GM21576 (cell line): ENCODE data around the gene FKBP3.
"Not testable (repeated sequence)": the region's sequence is repeated elsewhere in the genome, so short reads cannot be mapped to it uniquely, and the experiment has no call there.

Experiments used
- ATAC-seq: cut with Tn5 transposase; IDR thresholded peaks from one replicate; pipeline ENCODE4 v1.9.1; 2021; ENCODE audit warnings: mild to moderate bottlenecking, moderate library complexity; ENCODE audit not compliant: unreplicated experiment

FKBP3 gene

GRCh38 chr14:45114327-45114726 is 20.0 kb downstream of the FKBP3 start:
- no peak for ATAC-seq

- no peak for ATAC-seq
Observed at GRCh38 chr14:45112896-45113781, 21.1 kb downstream of the FKBP3 start.

- ATAC-seq: no peak
Observed at GRCh38 chr14:45104561-45104960, 29.7 kb downstream of the FKBP3 start.

DNA sequence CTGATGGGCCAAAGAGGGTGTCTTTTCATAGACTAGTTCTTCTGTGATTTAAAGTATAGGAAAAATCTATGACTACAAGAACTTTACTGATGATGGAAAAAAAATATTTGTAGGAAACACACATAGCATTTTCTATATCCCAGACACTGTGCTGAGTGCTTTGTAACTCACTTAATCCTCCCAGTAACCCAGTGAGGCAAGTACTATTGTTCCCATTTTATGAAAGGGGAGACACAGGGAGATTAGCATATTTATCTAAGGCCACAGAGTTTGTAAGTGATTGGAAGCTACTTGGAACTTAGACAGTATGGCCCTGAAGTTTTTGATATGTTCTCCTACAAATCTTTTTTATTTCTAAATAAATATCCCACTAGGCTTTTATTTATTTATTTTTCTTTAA is 30.5 kb downstream of the FKBP3 start:
- no peak for ATAC-seq

- ATAC-seq: no peak
Observed at GRCh38 chr14:45096218-45096617, 38.1 kb downstream of the FKBP3 start.

- no peak for ATAC-seq
Observed at GRCh38 chr14:45095143-45095542, 39.1 kb downstream of the FKBP3 start.

GRCh38 chr14:45094275-45094674 is 40.0 kb downstream of the FKBP3 start:
- ATAC-seq: no peak

DNA sequence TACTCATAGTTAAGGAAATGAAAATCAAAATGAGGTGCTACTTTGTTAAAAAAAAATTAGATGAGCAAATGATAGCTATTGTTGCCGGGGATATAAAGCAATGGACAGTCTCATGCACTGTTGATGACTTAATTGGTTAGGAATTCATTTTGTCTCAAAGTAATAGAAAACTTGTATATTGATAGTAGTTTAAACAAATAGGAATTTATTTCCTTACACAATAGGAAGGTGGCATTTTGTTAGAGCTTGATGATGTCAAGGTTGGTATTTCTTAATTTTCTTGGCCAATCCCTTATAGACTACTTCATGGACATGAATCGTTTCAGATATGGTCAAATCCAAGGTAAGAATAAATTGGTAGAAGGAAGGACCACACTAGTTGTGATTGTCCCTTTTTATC is 42.6 kb downstream of the FKBP3 start:
- no peak for ATAC-seq

GRCh38 chr14:45089813-45090212 is 44.5 kb downstream of the FKBP3 start:
- ATAC-seq: peak; percentile 54

DNA sequence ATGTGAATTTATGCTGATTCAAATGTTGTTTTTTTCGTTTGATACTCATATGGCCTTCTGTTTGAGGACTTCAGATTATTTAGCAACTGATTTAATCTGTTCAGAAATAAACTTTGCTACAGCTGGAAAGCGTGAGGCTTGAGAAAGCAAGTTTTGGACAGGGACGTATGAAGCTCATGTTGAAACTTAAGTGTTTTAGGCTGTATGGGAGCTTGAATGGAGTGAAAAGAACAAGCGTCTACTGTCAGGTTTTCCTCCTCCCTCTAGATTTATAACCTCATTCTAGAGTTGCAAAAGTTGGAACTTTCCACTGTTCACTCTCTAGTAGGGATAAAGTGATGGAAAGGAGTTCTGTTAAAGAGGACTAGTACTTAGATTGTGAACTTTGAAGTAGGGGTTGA is 49.3 kb downstream of the FKBP3 start:
- no peak for ATAC-seq

- ATAC-seq: peak; percentile 91
Observed at GRCh38 chr14:45083976-45084722, 50.1 kb downstream of the FKBP3 start, which contains the start of gene PRPF39. Gene PRPF39 (plus strand): TSS chr14:45084116. CDS start chr14:45095240, 11,124 bp downstream.

- ATAC-seq: no peak
Observed at GRCh38 chr14:45083617-45083975, 50.7 kb downstream of the FKBP3 start.

GRCh38 chr14:45082420-45082819 is 51.9 kb downstream of the FKBP3 start:
- ATAC-seq: no peak

- not testable (repeated sequence) for ATAC-seq
Observed at GRCh38 chr14:45081096-45081495, 53.2 kb downstream of the FKBP3 start.

GRCh38 chr14:45080416-45080968 is 53.8 kb downstream of the FKBP3 start:
- not testable (repeated sequence) for ATAC-seq

DNA sequence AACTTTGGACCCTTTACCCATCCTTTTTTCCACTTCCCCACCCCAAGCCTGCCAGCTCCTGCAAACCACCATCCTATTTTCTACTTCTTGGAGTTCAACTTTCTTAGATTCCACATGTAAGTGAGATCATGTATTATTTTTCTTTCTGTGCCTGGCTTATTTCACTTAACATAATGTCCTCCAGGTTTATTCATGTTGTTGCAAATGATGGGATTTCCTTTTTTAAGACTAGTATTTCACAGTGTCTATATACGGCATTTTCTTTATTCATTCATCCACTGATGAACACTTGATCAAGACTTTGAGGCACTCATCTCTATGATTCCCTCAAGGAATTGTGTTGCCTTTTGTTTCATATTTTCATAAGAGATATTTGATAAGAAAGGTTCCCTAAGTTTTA is 56.0 kb downstream of the FKBP3 start:
- ATAC-seq: no peak

DNA sequence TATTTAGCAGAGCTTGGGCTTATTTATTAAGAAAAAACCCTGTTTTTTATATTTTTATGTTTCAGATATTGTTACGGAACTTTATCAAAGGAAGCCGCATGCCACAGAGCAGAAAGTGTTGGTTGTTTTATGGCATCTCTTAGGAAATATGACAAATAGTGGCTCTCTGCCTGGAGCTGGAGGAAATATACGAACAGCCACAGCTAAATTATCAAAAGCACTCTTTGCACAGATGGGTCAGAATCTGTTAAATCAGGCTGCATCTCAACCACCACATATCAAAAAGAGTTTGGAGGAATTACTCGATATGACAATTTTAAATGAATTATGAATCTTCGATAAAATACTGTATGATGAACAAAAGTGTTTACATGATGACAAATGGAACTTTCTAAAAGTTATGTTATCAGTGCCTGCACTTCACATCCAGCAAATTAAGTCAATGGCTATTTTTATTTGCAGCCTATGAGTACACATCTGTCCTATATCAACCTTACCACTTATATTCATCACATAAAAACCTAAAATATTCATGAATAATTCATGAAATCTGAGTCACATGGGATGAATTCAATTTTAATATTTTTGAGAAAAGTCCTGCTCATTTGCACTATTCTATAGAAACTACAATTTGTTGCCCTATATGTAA is 60.9 kb downstream of the FKBP3 start:
- ATAC-seq: no peak

DNA sequence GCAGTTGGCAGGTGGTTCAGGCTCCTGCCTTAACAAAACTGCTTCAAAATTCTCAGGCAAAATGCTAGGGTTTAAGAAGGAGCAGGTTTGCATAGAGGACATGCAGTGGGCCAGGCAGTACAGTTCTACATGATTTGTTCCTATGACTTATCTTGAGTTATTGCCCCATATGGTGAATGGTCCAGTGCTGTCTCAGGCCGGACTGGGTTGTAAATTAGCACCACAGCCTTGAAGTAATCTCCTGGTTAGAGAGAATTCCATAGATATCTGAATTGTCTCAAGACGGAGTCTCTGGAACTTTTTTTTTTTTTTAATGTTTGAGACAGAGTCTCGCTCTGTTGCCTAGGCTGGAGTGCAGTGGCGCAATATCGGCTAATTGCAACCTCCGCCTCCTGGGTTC is 62.2 kb downstream of the FKBP3 start:
- no peak for ATAC-seq

DNA sequence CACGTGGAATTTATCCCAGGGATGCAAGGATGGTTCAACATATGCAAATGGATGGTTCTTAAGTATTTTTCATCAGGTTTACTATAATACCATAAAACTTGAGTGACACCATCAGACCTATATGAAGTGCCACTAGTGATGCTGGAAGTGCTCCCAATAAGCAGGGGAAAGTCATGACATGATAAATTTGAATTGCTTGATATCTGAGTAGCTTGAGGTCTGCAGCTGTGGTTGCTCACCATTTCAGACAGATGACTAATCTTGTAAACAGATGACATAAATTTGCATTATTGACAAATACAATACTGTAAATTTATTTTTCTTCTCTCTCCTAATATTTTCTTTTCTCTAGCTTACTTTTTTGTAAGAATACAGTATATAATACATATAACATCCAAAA is 64.1 kb downstream of the FKBP3 start:
- no peak for ATAC-seq

- no peak for ATAC-seq
Observed at GRCh38 chr14:45068396-45068795, 65.9 kb downstream of the FKBP3 start.

GRCh38 chr14:45066667-45067066 is 67.6 kb downstream of the FKBP3 start:
- ATAC-seq: no peak
